ENCODE results near the gene IGF2R.
"Not testable (repeated sequence)": the region's sequence is repeated elsewhere in the genome, so short reads cannot be mapped to it uniquely, and the experiment has no call there.

Gene IGF2R

DNA sequence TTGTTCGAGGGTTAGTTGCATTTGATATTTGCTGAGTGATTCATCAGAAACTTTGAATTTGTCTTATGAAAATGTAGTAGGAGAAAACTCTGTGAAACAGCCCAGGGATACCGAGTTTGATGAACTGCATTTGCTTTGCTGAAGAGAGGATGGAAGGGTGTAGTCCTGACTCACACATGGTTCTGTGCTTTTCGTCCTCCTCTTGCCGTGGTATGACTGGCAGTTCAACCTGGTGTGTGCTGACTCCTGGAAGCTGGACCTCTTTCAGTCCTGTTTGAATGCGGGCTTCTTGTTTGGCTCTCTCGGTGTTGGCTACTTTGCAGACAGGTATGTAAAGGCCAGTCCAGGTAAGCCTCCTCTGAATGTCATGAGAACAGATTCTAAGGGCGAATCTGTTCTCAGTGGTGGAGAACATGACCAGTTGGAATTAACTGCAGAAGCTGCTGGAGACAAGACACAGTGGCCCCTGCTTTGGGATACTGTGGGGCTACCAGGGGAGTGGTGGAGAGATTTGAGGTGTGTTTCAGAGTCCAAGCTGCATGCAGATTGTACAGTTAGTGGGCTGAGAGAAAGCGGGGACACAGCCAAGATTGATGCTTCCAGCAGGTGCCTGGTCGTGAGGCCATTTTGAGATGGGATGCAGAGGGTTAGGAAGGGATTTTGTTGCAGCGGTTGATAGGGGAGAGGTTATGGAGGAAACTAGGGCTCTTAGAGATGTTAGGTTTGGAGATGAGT lies 161.2 kb downstream of the IGF2R start:
- DNase-seq: no peak

DNA sequence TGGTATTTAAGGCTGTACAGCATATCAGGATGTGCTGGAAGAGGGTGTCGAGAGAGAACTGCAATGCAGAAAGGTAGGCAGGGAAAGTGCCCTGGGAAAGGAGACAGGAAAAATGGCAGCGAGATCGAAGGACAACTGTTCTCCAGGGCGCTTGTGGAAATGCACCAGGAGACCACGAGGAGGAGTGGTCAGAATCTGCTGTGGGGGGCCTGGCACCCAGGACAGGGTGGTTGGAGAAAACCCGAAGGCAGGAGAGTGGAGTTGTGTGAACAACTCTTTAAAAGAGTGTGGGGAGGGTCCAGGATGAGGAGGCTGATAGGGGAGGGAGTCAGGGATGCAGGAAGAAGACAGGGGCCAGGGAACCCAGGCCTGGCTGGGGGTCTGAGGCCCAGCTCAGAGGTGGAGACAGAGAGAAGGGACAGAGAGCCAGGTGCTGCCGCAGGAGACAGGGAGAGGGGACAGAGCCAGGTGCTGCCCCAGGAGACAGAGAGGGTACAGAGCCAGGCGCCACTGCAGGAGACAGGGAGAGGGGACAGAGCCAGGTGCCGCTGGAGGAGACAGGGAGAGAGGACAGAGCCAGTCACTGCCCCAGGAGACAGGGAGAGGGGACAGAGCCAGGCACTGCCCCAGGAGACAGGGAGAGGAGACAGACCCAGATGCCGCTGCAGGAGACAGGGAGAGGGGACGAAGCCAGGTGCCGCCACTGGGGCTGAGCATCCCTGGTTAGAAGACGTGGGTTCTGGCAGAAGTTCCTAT lies 162.0 kb downstream of the IGF2R start:
- DNase-seq: no peak

DNA sequence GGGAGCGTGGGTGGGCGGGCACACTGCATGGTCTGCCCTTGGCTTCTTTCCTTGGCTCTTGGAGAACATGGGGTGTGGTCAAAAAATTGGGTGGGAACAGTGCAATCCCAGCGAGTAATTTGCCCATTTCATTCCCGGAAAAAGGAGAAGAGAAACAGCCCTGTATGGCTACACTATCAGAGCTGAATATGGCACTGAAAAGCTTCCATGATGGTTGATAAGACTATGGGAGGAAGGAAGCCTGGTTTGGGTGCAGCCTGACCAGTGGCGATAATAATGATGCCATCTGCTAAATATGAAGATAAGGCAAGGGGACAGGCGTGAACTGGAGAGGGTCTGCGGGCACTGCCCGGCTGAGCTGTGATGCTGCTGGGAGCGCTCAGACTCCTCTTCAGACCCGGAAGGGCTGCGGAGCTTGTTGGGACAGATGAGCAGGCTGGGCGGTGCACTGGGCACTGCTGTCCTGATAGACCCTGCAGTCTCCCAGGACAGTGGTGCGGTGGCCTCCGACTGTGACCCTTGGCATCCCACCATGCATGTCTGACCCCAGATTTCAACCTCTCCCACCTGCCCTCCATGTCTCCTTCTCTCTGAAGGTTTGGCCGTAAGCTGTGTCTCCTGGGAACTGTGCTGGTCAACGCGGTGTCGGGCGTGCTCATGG lies 162.9 kb downstream of the IGF2R start:
- no peak for DNase-seq

DNA sequence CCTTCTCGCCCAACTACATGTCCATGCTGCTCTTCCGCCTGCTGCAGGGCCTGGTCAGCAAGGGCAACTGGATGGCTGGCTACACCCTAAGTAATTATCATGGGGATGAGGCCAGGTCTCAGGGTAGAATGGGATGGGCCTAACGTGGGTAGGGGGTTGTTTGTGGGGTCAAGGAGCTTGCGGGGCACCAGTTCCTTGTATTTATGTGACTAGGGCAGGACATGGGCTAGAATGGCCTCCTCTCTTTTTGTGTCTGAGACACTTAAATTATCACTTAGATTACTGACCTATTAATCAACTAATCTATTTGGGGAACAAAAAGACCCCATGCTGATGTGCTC lies 163.4 kb downstream of the IGF2R start:
- no peak for DNase-seq

DNA sequence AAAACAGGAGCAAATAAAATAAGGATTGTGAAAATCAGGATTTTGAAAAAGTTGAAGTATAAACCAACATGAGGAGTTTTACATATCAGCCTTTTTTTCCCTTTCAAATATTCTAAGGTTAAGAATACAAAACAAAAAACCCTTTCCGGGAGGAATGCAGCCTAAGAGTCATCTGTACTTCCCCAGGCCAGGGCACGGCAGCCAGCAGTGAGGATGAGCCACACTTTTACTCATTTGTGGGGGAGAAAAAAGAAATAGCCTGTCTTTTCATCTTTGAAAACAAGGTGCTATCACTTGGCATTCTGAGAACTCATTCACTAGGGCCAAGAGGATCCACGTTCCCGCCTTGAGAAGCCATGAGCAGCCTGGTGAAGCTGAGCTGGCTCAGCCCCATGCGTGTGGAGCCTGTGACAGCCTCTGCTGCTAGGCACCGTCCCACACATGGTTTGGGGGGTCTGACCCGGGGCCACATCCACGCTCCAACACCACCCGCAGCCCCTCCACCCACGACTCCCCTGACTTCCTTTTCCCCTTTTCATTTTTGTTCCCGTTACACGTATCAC lies 164.0 kb downstream of the IGF2R start:
- no peak for DNase-seq

DNA sequence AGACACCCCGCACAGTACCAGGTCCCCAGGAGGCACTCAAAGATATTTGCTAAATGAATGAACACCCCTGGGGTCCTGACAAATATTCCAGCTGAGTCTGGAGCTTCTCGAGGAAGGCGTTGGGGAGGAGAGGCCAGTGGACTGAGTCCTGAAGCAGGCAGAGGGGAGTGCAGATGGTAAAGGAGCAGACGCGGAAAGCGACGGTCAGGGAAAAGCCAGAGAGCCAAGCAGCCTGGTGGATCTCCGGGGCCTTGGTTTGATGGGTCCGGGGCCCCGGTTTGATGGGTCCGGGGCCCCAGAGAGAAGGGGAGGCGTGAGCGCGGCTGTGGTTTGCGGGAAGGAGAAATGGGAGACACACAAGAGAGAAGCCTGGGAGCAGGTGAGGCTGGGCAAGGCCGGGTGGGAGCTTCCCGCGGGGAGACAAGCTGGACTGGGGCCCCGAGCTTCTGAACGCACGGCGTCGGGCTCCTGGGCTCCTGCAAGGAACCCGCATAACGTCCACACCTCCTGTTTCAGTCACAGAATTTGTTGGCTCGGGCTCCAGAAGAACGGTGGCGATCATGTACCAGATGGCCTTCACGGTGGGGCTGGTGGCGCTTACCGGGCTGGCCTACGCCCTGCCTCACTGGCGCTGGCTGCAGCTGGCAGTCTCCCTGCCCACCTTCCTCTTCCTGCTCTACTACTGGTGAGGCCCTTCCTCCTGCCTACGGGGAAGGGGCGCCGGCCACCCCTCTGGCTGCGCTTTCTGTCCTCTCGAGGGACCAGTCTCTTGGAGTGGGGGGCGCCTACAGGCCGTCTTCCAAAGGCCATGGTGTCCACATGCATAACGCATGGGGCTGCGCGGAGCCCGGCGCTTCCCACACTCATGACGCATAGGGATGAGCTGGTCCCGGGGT lies 164.8 kb downstream of the IGF2R start:
- no peak for DNase-seq

DNA sequence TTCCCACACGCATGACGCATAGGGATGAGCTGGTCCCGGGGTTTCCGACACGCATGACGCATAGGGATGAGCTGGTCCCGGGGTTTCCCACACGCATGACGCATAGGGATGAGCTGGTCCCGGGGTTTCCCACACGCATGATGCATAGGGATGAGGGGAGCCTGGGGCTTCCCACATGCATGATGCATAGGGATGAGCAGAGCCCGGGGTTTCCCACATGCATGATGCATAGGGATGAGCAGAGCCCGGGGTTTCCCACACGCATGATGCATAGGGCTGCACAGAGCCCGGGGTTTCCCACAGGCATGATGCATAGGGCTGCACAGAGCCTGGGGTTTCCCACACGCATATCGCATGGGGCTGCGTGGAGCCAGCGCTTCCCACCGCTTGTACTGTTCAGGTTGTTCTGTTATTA lies 165.5 kb downstream of the IGF2R start:
- not testable (repeated sequence) for DNase-seq

DNA sequence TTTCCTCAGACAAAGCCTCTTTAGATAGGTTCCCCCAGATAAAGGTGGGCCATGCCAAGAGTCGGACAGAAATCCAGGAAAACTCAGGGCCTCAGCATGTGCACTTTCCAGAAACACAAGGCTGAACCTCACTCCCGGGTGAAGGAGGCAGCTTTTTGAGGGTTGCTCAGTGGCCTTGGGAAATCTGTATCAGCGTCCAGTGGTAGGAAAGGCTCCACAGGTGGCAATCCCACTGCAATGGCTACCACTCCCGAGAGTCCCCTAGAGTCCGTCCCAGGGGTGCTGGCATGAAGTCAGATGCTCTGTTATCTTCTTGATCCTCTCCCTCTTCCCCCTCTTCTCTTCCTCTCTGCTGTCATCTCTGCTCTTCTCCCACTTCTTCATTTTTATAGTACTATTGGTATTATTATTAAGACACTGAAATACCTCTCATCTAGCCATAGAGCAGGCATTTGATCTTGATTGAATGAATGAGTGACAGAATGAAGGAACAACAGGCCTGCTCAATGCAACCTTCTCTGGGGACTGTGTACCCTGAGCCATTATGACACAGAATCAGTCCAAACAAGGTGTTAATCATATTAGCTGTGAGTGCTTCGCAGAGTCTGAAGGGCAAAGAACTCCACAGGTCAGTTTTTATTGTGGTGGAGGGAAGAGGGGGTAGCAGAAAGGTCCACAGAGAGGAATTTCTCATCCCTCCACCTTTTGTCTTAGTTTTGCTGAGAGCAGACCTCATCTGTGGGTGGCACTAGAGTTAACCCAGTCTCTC lies 166.1 kb downstream of the IGF2R start:
- no peak for DNase-seq

DNA sequence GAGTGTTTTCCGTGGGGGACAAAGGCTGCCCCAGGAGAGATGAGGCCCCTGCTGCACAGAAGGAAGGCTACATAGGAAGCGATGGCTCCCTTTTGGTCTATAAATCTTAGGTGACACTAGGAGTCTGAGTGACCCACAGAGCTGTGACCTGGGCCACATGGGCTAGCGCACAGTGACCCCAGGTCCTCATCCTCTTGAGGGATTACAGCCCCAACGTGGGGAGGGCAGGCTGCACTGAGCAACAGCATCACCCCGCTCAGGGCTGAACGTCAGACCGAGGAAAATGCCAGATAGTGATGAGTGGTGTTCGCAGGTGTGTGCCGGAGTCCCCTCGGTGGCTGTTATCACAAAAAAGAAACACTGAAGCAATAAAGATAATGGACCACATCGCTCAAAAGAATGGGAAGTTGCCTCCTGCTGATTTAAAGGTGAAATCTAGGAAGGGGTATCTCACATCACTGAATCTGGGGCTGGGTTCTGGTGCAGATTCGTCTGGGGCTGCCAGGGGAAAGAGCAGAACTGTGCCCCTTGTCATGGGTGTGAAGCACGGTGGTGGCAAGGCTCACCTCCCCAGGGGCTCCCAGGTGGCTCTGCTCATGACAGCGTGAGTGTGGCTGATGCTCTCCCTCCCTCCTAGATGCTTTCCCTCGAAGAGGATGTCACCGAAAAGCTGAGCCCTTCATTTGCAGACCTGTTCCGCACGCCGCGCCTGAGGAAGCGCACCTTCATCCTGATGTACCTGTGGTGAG lies 167.2 kb downstream of the IGF2R start:
- DNase-seq: no peak

DNA sequence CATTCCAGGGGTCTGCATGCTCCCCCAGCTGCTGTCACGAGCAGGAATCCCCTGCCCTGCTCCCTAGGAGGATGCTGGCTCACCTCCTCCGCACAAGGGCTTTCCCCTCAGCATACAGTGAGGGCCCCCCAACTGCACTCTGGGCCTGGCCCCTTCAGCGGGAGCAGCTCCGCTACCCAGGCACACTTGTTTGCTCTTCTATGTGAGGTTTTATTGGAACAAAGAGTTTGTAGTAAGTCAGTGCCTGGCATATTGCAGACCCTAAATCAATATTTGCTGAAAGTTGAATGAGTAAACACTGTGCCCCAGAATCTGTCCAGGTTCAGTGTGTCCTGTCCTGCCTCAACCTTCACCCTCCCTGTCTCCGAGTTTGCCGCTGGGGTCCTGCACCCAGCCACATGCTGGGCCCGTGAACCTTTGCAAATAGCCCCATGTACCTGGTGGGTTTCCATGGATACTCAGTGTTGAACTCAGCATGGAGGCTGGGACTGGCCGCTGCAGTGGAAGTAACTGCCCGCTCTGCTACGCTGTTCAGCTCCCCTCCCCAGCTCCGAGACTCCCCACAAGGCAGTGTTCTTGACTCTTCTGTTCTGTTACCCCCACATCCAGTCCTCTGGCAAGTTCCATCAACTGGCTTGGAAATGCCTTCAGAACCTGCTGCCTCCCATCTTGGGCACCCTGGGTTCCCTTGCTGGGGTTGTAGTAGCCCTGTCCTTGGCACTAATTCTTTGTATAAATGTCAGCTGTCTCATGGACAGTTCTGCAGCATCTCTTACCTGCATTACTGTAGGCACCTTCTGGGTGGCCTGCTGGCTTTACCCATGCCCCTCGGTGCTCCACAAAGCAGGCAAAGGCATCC lies 168.5 kb downstream of the IGF2R start:
- no peak for DNase-seq

DNA sequence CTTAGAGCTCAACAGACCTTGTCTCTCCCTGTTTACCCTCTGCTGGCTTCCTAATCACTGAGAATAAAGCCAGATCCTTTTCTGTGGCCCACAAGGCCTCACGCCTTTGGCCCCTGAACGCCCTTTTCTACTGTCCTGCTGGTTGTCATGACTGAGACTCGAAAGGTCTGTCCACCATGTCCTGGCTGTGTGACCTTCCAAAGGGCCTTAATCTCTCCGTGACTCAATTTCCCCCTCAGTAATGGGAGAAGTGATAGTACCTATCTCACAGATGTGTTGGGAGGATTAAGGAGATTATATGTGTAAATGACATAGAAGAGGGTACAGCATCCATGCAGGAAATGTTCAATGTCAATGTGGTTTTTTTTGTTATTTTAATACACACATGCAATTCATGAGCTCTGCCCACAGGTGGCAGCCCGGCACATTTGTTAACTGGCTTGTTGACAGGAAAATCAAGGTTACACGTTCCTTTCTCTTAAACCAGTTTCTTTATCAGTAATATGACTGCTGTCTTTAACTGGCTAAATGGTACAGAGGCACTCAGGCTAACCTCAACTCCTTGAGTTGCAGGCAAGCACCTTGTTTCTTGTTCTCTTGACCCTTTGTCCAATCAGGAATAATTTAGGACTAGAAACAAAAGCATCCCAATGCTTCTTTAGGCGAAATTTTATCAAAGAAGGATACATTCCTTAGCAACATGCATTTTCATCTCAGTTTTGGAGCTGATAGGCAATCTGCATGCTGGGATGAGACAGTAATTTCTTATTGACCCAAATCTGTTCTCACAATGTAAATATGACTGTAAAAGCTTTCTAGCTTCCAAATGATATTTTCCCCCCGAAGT lies 169.3 kb downstream of the IGF2R start:
- peak; percentile 28 to 46 for DNase-seq

DNA sequence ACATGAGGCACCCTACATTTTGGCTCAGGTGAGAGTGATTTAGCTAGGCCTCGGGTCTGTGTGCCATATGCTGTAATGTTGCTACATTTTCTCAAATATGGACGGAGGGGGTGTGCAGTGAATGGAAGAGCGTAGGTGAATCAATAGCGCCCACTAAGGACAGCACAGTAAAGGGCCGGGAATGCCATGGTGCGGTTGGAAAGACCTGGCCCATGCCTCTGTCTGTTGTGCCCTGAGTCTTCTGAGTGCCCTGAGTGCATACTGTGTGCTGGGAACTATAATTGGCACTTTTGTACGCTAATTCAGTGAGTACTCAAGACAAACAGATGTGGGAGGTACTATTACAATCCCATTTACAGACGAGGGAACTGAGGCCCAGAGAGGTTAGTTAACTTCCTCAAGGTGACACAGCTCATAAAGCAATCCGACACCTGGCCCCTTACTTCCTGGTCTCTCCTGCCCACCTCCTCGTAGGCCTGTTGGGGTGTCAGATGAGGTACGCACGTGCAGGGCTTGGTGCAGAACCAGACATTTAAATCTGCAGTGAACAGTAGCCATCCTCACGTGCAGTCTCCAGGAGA lies 170.0 kb downstream of the IGF2R start:
- no peak for DNase-seq

DNA sequence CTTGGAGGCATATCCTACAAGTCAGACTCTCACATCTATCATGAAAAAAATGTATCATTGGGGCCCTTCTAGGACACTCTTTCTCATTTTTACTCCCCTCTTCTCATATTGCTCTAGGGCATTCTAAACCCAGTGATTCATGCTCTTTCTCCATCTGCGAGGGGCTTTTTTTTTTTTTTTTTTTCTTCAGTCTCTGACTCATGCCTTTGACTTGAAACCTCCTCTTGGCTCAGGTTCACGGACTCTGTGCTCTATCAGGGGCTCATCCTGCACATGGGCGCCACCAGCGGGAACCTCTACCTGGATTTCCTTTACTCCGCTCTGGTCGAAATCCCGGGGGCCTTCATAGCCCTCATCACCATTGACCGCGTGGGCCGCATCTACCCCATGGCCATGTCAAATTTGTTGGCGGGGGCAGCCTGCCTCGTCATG lies 170.6 kb downstream of the IGF2R start:
- DNase-seq: peak in 1 of 2 experiments; percentile 52

DNA sequence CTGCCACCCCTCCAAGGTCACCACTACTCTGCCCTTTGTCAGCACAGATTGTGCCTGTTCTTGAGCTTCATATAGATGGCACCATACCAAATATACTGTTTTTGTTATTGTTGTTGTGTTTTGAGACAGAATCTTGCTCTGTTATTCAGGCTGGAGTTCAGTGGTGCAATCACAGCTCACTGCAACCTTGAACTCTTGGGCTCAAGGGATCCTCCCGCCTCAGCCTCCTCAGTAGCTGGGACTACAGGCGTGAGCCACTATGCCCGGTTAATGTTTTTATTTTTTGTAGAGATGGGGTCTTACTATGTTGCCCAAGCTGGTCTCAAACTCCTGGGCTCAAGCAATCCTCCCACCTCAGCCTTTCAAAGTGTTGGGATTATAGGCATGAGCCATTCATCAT lies 171.6 kb downstream of the IGF2R start:
- DNase-seq: not testable (repeated sequence)

DNA sequence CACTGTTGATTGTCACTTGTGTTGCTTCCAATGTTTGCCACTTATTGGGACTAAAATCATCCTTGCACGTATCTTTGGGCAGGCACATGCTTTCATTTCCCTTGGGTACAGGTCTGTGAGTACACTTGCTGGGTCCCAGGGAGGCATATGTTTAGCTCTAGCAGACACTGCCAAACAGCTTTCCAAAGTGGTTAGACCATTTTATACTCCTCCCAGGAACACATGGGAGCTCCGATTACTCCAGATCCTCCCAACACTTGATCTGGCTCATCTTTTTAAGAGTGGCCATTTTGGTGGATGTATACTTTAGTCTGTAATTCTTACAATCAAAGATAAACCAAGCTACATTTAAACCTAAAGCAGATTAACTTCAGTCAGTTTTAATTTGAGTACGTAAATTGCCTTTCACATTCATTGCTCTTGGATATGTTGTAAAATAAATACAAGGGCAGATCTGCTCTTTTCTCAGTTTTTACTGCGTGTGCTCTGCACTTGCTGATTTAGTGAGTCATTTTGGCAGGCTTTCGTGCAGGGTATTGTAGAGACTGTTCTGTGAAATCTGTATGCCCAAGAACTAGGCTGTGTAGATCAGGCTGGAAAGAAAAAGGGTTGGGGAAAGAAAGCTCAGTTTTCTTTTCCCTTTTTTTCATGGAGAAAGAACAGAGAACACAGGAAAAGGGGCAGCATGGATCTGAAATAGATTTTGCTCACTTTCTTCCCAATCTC lies 172.3 kb downstream of the IGF2R start:
- DNase-seq: peak in 1 of 2 experiments; percentile 29

DNA sequence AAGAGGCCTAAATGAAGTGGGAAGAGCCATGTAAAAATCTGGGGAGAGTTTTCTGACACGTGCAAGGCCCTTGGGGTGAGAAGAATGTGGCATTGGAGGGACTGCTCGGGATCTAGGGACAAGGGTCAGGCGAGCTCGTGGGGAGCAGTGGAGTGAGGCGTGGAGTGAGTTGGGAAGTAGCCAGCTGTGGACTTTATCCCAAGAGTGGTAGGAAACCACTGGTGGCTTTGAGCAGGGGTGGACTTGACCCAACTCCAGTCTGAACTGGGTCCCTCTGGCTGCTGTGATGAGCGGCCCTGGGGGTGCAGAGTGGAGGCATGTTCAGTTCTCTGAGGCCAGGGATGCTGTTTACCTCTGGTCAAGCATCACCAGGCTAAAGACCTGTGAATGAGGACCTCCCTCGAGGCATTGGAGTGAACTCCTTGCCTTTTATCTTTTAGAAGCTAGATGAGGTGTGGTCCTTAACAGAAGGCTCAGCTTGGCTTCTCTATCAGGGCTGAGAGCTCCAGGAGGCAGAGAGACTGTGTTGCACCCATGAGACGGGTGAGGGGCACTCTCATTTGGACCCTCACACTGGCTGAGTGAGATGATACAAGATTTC lies 173.3 kb downstream of the IGF2R start:
- DNase-seq: no peak

DNA sequence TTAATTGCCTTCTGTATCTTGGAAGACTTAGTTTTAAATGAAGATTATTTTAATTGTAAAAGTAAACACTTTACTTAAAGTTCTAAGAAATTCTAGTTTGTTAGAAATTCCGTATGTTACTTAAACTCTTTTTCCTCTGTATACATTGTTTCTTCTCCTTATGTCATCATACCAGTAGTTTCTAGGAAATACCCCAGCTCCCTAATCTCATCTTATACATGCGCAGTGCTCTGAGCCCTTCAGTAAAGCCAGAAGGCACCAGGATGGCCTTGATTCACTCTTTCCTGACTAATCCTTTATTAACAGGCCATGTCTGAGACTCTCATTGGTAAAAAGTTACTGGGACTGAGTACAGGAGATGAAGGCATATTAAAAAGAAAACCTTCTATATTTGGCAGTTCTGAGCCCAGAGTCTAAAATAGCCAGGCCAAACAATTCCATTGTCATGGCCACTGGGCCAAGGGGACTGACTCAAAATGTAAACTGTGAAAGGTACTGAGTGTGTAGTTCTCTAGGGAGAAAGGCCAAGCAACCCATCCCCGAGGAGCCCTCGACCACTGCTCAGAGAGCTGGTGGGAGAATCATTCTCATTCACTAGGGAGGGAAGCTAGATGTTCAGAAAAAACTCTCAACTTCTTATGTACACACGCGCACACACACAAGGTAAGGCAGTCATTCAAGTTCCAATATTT lies 177.7 kb downstream of the IGF2R start:
- no peak for DNase-seq
